Fibroblast of upper back skin (primary cell): ENCODE results near the gene DPP10.

Experiments used
- DNase-seq: peaks from one replicate; pipeline ENCODE4 v3.0.0-alpha.2; 2013

Gene DPP10

DNA sequence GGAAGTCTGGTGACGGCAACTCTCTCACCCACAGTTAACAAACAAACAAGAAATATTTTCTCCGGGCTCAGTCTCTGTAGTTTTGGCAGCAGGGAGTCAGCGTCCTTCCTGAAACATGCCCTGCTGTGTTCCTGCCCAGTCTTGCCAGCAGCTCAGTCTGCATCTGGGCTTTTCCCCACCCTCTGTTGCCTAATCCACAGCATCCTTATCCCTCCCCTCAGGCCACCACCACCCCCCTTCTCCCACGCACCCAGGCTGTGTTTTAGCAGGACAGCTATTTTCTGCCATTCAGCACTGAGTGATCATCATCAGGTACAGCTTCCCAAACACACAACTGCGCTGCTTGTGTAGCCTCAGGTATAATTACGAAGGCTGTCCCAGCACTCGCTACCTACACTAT lies 168.2 kb downstream of the DPP10 start:
- DNase-seq: no peak

DNA sequence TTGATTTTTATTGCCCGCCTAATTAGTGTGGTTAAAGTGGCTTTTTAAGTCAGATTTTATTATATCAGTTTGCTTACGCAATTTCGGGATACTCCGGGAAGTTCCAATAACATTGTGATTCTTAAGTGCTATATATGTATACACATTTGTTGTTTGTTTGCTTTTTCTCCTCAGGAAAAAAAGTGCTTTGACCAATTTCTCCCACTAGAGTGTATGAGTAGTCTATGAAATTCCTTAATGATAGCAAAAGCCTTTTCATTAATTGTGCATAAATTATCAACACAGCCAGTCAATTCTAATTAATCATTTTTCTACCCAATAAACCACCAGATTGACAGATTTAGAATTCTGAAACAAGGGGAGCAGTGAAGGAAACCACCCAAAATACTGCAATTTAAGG lies 172.2 kb downstream of the DPP10 start:
- no peak for DNase-seq

DNA sequence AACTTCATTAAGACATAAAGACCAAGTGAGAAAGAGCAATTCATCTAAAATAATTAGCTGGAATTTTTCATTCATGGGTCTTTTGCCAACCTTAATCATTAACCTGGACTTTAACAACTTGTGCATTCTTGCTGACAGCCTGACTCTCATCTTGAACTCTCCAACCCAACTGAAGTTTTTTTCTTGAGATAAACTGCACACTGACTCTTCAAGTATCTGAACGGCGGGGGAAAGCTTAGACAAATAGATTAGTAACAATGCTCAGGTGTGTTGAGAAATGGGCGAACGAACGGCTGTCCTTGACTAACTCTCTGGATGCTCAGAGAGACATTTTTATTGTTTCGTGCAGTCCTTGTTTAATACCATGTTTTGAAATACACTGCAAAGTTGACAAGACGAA lies 186.0 kb downstream of the DPP10 start:
- DNase-seq: no peak

DNA sequence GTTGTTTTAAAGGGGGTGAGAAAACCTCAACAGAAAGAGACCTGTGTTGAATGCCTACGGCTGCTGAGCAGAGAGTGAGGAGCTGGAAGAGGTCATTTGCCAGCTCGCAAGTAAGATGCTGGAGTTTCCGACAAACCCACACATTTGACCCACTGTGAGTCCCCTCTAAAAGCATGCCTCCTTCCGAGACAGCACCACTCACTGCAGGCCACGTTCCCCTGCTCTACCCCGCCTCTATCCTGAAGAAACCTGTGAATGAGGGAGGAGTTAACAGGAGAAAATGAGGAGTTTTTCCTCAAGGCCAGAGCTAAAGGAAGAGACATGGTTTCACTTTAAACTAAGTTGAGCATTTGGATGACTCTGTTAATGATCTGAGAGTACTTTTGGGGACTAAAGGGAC lies 188.7 kb downstream of the DPP10 start:
- no peak for DNase-seq

DNA sequence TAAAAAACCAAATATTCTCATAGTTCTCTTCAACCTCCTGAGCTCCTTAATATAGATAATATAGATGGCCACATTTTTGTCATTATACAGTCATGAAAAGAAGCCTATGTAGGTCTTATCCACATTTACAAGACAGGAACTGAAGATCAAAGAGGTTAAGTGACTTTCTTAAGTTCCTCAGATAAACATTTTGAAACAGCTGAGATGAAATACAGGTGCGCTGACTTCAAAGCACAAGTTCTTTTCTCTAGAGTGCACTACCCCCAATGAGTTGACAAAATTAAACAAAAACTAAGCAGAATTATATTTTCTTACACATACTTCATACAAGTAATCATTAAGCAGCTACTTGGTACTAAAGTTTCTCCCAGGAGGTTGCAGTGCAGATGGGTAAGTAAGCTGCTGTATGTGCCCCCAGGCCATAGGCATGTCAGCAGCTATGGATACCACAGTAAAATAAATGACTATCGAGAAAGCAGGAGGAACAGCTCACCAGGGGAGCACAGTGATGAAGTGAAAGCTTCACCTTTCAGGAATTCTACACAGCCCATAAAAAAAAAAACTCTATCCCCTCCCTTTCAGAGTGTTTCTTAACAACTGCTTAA lies 199.8 kb downstream of the DPP10 start:
- DNase-seq: no peak

DNA sequence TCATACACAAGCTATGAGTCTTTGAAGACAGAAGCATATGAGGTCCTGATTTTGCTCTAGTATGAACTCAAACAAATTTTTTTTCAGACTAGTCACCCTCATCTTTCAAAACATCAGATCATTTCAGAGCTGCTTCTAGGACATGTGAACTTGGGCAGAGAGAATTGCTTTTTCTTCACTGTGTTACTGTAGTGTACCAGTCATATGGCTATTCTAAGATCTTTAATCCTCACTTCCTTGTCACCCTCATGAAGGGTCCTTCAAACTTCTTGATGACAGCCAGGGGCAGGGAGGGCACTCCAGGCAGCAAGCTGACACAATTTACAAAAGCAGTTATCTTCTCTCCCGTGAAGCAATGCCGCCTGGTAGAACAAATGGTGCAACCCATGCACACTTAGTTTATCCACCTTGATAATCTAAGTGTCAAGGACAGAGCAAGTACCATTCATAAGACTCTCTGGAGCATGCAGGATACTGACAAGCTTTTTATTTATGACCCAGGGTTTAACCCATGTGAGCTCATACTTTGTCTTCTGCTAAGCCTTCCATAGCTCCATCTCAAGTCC lies 200.6 kb downstream of the DPP10 start:
- DNase-seq: no peak

DNA sequence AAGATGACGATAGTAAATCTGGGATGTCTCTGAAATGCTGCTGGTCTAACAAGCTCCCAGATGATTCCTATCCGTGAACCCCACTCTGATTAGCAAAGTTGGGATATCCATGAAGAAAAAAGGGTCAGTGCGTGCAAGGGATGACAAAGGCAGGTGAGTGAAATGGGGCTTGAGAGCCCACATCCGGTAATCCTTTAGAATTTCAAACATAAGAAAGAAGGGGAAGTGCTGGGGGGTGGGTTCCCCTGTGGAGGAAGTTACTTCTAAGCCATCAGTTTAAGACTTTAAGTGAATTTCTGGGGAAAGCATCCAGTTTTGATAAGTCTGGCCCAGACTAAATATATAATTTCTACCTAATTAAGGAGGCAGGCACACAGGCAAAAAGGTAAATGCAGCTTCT lies 209.5 kb downstream of the DPP10 start:
- no peak for DNase-seq

DNA sequence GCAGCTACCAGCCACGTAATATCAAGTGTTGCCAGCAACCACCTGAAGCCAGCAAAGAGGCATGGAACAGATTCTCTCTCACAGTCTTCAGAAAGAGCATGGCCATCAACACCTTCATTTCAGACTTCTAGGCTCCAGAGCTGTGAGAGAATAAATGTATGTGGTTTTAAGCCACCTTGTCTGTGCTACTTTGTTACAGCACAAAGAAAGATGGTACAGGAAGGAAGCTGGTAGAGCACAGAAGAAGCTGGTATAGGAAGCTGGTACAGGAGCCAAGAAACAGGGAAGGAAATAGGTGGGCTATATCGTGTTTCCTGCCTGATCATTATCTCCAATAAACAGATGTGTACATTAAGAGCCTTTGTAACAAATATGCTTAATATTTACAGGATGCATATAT lies 217.4 kb downstream of the DPP10 start:
- no peak for DNase-seq

DNA sequence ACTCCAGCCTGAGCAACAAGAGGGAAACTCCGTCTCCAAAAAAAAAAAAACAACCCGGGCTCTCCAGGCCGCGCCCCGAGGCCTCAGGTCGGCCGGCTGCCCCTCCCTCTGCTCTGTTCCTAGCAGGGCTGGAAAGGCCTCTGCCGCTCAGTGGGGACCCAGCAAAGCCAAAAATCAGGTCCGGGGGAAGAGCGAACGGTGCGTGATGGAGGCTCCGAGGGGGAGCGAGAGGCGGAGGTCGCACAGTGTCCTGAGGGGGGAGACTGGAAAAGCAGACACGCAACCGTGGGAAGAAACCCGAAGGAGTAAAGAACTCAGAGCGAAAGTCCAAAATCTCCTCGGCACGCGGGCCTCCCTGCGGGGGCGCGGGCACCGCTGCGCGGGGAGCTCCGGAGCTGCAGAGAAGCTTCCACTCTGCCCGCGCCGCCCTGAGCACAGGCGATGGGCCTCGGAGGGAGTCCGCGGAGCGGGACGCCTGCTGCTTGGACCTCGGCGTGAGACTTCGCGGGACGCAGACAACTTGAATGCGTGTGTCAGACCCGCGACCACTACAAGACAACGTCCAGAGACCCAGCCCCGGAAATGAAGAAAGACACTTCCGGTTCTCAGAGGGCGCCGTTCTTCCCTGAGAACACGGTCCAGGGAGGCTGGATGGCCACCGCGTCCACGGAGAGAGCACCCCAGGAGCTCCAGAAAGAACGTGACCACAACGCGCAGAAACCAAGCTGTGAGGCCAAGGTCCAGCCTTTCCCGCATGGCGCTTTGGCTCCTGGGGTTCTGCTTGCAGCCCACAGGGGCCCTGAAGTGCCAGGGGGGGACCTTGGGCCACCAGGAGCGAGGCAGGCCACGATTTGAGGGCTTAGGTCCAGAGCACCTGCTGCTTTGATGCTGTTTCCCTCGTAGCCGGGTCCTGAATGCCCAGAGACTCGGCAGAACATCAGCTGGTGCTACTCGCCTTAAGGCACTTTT lies 219.8 kb downstream of the DPP10 start:
- peak; percentile 1 for DNase-seq

DNA sequence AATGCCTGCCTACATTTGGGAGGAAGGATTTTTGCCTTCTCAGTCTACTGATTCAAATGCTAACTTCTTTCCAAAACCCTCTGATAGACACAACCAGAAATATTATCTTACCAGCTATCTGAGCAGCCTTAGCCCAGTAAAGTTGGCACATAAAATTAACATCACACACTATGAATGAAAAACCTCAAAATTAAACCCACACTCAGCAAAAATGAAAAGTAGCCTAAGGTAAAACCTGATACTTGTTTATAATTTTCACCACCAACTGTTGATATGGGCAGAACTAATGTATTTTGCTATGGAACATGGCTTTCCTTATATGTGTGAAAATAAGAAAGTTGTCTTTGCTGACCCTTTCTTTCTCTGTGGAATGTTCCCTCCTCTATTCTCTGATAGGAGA lies 226.0 kb downstream of the DPP10 start:
- DNase-seq: no peak

DNA sequence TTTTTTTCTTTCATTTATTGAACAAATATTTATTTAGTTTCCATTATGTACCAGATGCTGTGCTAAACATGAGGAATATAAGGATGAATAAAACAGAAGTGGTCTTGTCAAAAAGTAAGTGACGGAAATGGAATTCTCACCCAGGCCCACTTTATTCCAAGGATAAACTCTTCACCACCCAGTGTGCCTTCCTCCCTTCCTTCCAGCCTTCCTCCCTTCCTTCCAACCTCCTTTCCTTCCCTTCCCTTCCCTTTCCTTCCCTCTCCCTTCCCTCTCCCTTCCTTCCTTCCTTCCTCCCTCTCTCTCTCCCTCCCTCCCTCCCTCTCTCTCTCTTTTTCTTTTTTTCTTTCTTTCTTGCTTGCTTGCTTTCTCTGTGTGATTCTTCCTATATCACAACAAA lies 240.8 kb downstream of the DPP10 start:
- no peak for DNase-seq

DNA sequence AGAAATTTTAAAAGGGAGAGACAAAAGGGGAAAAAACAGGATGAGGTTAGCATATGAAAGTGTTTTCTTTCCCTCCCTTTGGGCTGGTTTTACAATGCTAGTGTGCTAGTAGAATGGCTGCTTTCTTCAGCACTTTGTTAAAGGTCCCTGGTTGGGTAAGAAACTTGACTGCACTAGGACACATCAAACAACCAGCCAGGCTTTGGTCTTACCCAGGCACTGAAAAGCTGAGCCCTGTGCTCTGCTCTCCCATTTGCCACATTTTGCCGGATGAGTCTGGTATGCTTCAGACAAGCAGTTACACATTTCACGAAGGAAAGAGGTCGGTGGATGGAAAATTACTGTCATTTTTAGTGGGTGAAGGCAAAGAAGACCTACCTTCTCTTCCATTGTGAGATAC lies 242.0 kb downstream of the DPP10 start:
- no peak for DNase-seq

DNA sequence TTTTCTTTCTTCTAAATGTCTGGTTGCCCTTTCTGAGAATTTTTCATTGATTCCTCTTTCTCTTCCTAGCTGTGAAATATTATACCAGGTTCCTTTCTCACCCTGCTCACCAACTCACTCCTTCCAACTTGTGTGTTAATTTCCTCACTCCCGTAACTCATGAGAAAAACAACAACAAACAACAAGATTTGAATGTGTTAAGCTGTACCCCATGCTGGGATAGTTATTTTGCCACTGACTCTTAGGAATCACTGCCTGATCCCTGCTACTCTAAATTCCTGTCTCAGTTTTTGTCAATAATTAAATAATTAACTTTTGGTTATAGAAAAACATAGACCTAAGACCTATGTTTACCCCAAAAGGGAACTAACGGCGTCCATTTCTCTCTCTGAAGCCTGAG lies 242.7 kb downstream of the DPP10 start:
- DNase-seq: no peak

DNA sequence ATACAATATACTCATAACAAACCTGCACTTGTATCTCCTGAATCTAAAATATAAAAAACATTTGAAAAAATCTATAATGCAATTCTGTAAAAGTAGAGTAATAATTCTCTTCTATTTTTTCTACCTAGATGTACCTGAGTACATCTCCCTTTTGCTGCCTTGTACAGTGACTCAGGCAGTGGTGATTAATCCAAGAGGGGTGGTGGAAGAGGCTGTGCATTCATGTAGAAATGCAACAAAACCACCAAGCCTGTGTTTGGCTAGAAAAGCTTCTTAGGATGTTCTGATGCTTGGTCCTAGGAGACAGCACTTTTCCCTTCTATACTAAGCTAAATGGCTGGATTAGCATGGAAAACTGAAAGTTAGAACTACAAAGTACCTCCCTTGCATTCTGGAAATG lies 245.8 kb downstream of the DPP10 start:
- no peak for DNase-seq

DNA sequence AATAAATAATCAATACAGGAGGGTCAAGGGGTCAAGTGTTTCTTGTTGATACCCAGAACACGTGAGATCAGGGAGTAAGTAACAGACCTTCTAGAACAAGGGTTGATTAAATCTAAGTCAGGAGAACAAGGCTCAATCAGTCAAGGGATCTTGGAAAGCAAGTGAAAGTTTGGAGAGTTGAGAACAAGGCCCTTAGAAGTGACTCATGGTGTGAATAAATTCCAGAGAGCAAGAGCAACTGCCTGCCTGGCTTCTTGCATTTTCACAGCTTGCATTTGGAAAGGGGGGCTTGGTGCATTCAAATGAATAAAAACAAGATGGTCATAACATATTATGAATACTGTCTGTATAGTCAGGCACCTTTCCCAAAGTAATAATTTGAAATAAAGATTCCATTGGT lies 256.1 kb downstream of the DPP10 start:
- no peak for DNase-seq

DNA sequence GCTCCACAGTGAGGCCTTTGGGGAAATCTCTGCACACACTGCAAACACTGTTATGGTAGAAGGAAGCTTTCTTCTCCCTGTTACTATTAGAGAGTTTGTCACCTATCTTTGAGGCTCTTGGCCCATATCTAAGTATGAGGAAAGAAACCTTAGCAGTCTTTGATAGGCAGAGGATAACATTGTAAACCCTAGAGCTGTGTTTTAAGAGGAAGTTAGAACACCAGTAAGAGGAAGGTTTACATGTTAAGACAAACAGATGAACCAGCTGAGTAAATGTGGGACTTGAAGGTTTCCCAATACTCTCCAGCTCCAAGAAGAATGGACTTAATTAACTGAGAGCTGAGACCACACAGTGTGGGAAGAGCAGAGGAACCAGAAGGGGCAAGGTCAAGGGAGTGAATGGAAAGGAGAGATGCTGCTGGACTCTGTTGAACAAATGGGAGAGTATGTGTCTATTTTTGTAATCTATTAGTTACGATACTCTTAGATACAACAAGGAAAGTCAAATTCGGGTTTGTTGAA lies 257.0 kb downstream of the DPP10 start:
- no peak for DNase-seq

DNA sequence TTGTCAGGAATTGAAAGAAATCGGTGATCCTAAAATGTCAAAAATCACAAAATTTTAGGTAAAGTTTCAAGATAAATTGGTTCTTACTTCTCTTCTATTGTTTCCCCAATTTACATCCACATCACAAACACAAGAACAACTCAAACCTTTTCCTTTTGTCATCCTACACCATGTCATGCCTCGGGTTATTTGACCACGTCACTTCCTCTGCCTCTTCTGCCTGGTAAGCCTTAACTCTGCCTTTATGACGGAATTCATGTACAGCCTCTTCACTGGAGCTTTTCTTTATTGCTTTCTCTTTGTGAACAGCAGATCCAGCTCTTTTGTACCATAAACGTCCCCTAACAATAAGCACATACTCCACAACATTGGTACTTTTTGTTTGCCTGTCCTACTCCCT lies 258.0 kb downstream of the DPP10 start:
- DNase-seq: no peak

DNA sequence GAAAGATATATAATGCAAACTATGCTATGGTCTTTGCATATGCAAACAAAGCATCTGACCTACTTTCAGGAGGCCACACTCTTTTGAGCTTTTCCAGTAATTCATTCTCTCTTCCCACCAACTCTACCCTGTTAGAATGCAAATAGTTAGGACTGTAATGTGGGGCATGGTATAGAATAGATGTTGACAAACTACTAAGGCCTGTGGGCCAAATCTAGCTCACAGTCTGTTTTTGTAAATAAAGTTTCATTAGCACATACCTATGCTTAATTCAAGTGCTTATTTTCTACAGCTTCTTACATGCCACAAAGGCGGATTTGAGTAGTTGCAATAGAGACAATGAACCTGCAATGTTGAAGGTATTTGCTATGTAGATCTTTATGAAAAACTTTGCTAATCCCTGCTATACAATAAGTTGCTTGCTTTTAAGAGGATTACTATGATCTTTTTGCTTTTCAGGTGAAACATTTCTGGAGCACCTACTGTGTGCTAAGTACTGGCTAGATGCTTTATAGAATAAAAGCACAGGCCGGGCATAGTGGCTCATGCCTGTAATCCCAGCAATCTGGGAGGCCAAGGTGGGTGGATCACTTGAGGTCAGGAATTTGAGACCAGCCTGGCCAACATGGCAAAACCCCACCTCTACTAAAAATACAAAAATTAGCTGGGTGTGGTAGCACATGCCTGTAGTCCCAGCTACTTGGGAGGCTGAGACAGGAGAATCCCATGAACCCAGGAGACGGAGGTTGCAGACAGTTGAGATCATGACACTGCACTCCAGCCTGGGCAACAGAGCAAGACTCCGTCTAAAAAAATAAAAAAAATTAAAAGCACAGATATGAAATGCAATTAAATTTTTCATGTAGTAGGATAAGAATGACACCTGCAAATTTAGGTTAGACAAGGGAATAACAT lies 267.8 kb downstream of the DPP10 start:
- no peak for DNase-seq

DNA sequence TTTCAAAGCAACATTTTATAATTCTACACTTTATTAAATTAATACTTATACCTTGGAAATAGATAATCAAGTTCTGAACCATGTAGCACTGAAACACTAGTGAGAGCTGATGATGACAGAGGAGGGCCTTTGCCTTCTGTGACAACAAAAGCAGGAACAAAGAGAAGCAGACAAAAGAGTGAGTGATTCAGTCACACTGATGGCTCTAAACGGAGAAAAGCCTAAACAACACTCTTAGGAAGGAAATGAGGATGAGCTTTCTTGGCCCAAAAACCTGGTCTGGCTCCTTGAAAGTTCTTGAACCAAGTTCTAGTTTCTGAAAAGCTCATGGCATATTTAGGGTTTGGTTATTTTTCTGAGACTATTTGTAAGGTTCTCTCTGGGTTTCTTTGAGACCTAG lies 271.9 kb downstream of the DPP10 start:
- DNase-seq: no peak

DNA sequence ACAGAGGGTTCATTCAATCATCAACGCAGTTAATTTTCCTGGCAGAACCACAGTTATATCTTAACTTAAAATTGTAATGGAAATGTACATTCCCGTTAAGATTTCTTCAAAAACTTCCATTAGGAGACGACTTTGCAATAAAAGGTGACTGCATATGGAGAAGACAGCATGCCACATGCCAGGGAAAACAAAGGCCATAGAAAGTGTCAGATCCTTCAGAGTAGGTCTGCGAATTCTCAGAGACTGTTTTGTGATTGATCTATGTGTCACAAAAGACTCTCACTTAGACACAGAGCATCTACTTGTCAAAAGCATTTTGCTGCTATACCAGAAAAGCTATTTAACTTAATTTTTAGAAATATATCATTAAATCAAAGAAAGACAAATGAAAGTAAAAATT lies 274.6 kb downstream of the DPP10 start:
- no peak for DNase-seq

DNA sequence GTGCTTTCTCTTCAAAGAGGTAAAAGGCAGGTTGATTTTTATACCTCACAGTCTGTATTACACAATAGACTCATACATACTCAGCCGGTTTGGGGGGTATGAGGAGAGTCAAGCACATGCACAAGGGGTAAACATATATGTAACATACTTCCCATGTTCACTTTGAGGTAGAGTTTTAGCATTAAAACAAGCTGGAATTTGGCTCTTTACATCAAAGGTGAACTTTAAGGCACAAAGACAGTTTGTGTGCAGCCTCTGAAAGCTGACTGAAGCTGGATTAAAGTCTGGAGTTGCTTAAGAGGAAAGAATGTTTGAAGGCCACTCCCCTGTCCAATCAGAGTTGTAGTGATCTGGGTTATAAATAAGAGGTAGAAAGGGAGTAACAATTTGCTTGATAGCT lies 282.0 kb downstream of the DPP10 start:
- DNase-seq: no peak

DNA sequence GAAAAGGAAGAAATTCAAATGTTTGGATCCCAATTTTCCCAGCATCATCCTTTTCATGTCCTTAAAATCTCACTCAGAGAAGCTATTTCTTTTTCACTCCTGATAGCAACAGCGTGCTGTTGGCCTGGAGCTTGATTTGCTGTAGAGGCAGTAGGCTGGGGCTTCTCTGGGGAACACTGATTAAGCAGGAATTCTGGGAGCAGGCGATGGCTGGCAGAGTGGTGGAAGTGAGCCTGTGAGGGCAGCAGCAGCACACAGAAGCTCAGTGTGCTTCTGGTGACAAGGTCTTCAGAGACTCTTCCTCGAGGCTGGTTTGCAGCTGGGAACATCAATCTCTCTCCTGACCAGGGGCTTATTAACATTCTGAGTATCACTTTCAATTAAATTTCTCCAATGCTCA lies 284.6 kb downstream of the DPP10 start:
- DNase-seq: no peak

DNA sequence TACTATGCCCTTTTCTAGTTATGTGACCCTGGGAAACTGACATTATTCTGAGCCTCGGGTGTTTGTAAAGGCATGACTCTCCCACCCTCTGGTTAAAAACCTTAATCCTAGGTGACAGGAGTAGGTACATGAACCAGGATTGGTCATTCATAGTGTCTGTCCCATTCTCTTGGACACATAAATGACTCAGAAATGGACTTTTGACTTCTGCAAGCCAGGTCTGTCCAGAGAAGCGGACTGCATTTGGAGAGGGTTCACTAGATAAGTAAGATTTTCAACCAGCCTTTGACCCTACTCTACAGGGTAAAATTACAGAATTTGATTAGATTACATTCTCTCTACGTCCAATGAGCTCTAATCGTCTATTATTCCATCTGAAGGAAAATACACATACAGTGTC lies 285.9 kb downstream of the DPP10 start:
- DNase-seq: no peak
